HG03159 (cell line): ENCODE results near the gene RPL22L1.
"Not testable (repeated sequence)": the region's sequence is repeated elsewhere in the genome, so short reads cannot be mapped to it uniquely, and the experiment has no call there.

Source experiments
- ATAC-seq: cut with Tn5 transposase; IDR thresholded peaks from one replicate; pipeline ENCODE4 v1.9.1; 2021; ENCODE audit warnings: mild to moderate bottlenecking, moderate library complexity; ENCODE audit not compliant: unreplicated experiment

The RPL22L1 gene

GRCh38 chr3:170884109-170884930, 14.3 kb upstream of the RPL22L1 start:
- ATAC-seq = not testable (repeated sequence)

GRCh38 chr3:170878688-170879087, 8.7 kb upstream of the RPL22L1 start:
- ATAC-seq = not testable (repeated sequence)

GRCh38 chr3:170877311-170877710, 7.3 kb upstream of the RPL22L1 start:
- ATAC-seq = not testable (repeated sequence)

GRCh38 chr3:170876537-170876936, 6.5 kb upstream of the RPL22L1 start:
- ATAC-seq = no peak

- ATAC-seq = no peak
These were observed 780 bp downstream of the RPL22L1 start for GRCh38 chr3:170869239-170869590.

- ATAC-seq = no peak
These were observed 1.3 kb downstream of the RPL22L1 start for GRCh38 chr3:170868577-170869238.

- peak; percentile 31 for ATAC-seq
These were observed 2.7 kb downstream of the RPL22L1 start for GRCh38 chr3:170867143-170867937.

- no peak for ATAC-seq
These were observed 3.5 kb downstream of the RPL22L1 start for GRCh38 chr3:170866499-170866898.

GRCh38 chr3:170865209-170866094, 4.5 kb downstream of the RPL22L1 start:
- no peak for ATAC-seq

GRCh38 chr3:170864525-170865208, 5.3 kb downstream of the RPL22L1 start:
- no peak for ATAC-seq

- no peak for ATAC-seq
These were observed 6.2 kb downstream of the RPL22L1 start for GRCh38 chr3:170863816-170864215.

- no peak for ATAC-seq
These were observed 7.2 kb downstream of the RPL22L1 start for GRCh38 chr3:170862618-170863374.

GRCh38 chr3:170858599-170858998, 11.4 kb downstream of the RPL22L1 start:
- no peak for ATAC-seq

GRCh38 chr3:170852324-170852723, 17.7 kb downstream of the RPL22L1 start:
- ATAC-seq = no peak

GRCh38 chr3:170848292-170848917, 21.6 kb downstream of the RPL22L1 start:
- no peak for ATAC-seq

GRCh38 chr3:170844377-170844776, 25.6 kb downstream of the RPL22L1 start:
- ATAC-seq = no peak

- ATAC-seq = no peak
These were observed 29.6 kb downstream of the RPL22L1 start for GRCh38 chr3:170840291-170840859.

GRCh38 chr3:170839518-170840100, 30.4 kb downstream of the RPL22L1 start:
- ATAC-seq = no peak
